ENCODE results near the gene LGR6. TPM values are rescaled to one million over a fixed set of nuclear protein-coding genes. Genes with fewer than 3 reads are reported as not detected.

Gene LGR6
- total and polyA plus RNA-seq, 2 experiments from 2014 or later = 0.80 to 1.5 TPM

DNA sequence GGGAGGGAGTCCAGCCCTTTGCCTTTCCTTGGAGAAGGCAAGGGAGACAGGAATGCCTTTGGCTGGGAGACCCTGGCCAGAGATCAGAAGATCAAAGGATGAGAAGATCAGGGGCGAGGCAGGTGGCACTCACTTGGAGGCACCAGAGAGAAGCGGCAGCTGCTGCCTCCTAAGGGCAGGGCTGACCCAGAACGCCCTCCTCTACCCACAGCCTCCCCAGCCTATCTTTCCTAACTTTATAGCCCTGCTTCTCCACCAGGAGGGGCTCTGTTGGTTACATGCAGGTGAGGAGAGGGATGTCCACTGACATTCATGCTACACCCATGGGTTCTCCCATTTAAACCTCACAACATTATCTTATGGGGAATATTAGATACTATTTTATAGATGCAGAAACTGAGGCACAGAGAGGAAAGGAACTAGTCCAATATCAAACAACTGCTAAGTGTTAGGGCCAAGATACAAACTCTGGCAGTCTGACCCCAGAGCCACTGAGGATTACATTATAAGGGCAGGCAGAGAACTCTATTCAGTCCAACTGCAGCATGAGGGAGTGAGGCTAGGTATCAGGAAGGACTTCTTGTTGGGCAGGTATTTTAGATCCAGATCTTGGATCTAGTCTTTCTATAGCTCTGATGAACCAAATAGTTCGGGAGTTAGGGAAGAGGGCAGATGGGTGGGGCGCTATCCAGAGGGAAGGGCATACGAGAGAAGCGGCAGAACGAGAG is 19.9 kb downstream of the LGR6 start:
- H3K27ac ChIP-seq = no peak overlapping the region
- H3K9me2 ChIP-seq (replicated peaks; ENCODE audit: insufficient read depth) = no peaks in the 10 kb centered on the region
- TF ChIP-seq, protein P1, sequence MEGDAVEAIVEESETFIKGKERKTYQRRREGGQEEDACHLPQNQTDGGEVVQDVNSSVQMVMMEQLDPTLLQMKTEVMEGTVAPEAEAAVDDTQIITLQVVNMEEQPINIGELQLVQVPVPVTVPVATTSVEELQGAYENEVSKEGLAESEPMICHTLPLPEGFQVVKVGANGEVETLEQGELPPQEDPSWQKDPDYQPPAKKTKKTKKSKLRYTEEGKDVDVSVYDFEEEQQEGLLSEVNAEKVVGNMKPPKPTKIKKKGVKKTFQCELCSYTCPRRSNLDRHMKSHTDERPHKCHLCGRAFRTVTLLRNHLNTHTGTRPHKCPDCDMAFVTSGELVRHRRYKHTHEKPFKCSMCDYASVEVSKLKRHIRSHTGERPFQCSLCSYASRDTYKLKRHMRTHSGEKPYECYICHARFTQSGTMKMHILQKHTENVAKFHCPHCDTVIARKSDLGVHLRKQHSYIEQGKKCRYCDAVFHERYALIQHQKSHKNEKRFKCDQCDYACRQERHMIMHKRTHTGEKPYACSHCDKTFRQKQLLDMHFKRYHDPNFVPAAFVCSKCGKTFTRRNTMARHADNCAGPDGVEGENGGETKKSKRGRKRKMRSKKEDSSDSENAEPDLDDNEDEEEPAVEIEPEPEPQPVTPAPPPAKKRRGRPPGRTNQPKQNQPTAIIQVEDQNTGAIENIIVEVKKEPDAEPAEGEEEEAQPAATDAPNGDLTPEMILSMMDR (IDR thresholded peaks at IDR 0.05; ENCODE audit: poor library complexity) = peak; percentile 34
- no peak for TF ChIP-seq EZH2 (IDR thresholded peaks at IDR 0.05; ENCODE audit: borderline replicate concordance)
- no peaks in the 10 kb centered on the region for H3K79me2 ChIP-seq
- no peaks in the 10 kb centered on the region for H4K20me1 ChIP-seq (ENCODE audit: insufficient read depth, poor library complexity, severe bottlenecking)
- H2AFZ ChIP-seq = peak overlapping the region; percentile 52
- peaks cover 32% of the 10 kb centered on the region for H3K27me3 ChIP-seq
- no peaks in the 10 kb centered on the region for H3K36me3 ChIP-seq (replicated peaks; ENCODE audit: insufficient read depth, low read depth)
- no peak overlapping the region for H3K4me3 ChIP-seq
- DNase-seq (ENCODE audit: low spot score) = no peak
- peak overlapping the region; percentile 94 for H3K4me2 ChIP-seq
- no peaks in the 10 kb centered on the region for H3K9me3 ChIP-seq (ENCODE audit: low read depth)
- 30% methylated on average over 8 of the region's 8 CpGs for WGBS (ENCODE audit: low lambda C conversion rate, missing lambda C conversion rate)
- no peaks in the 10 kb centered on the region for H3K4me1 ChIP-seq (ENCODE audit: insufficient read depth)

DNA sequence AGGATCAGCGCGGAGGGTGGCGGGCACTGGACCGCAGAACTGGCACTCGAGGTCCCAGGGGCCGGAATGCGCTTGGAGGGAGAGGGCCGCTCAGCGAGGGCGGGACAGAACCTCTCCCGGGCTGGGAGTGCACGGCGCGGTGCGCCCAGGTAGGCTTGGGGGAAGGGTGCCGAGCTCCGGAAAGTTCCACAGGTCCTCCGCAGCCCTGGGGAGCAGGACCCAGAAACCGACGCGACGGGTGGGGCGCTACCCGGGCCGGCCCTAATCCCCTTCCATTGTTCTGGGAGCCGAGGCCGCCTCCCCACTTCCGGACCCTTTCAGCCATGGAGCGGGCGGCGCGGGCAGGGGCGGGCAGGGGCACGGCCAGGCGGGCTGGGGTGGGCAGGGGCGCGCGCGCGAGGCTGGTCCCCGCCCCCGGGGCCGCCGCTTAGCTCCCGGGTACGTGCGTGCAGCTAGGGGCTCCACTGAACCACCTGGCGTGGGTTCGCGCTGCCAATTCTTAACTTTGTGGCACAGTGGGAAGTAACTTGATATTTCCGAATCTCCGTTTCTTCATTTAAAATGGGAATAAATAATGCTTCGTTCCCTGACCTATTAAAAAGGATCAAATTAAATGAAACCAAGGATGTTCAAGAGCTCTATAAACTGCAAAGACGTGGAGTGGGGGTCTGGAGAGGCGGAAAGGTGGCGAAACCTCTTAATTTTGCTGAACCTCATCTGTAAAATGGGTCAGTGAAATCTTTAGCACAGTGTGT is 20.7 kb downstream of the LGR6 start:
- H3K79me2 ChIP-seq = no peaks in the 10 kb centered on the region
- H3K9me2 ChIP-seq (replicated peaks; ENCODE audit: insufficient read depth) = no peaks in the 10 kb centered on the region
- 6% methylated on average over 47 of the region's 56 CpGs for WGBS (ENCODE audit: low lambda C conversion rate, missing lambda C conversion rate)
- H4K20me1 ChIP-seq (ENCODE audit: insufficient read depth, poor library complexity, severe bottlenecking) = no peaks in the 10 kb centered on the region
- peaks cover 32% of the 10 kb centered on the region for H3K27me3 ChIP-seq
- no peaks in the 10 kb centered on the region for H3K9me3 ChIP-seq (ENCODE audit: low read depth)
- H2AFZ ChIP-seq = peak overlapping the region; percentile 52
- DNase-seq (ENCODE audit: low spot score) = peak; percentile 40
- H3K4me2 ChIP-seq = peak overlapping the region; percentile 94
- TF ChIP-seq EZH2 (IDR thresholded peaks at IDR 0.05; ENCODE audit: borderline replicate concordance) = no peak
- TF ChIP-seq, protein P1 (IDR thresholded peaks at IDR 0.05; ENCODE audit: poor library complexity) = no peak
- TF ChIP-seq EZH2phosphoT487 (IDR thresholded peaks at IDR 0.05; ENCODE audit: low read depth, severe bottlenecking, unreplicated experiment) = no peak
- H3K27ac ChIP-seq = no peak overlapping the region
- H3K4me3 ChIP-seq = peak overlapping the region; percentile 29
- no peaks in the 10 kb centered on the region for H3K4me1 ChIP-seq (ENCODE audit: insufficient read depth)
- no peaks in the 10 kb centered on the region for H3K36me3 ChIP-seq (replicated peaks; ENCODE audit: insufficient read depth, low read depth)

DNA sequence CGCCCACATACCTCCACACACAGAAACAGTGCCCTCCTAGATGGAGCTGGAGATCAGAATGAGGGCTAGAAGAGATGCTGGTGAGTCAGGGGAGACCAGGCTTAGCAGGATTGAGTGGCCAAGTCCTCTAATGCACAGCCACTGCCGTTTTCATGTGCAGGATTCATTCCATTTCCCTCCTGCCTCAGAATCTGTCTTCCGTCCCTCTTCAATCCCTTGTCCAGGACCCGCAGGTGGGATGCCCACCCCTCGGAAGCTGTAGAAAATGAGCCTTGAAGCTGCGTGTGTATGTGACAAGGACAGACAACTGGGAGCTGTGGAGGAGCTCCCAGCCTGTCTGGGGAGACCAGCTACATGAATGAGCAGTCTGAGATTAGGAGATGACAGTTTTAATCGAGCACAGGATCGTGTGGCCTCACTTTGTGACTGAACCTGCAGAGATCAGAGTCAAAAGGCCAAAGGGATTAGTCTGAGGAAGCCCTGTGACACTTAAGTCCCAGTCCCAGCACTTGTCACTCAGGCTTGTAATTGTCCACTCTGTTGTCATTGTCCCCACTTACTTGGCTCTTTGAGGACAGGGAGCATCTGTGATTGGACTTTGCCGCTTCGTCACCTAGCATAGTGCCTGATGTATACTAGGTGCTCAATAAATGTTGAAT is 22.0 kb downstream of the LGR6 start:
- H3K79me2 ChIP-seq = no peaks in the 10 kb centered on the region
- H3K4me3 ChIP-seq = no peak overlapping the region
- no peak overlapping the region for H3K27ac ChIP-seq
- peaks cover 32% of the 10 kb centered on the region for H3K27me3 ChIP-seq
- H3K4me2 ChIP-seq = no peak overlapping the region
- TF ChIP-seq EZH2 (IDR thresholded peaks at IDR 0.05; ENCODE audit: borderline replicate concordance) = no peak
- TF ChIP-seq EZH2phosphoT487 (IDR thresholded peaks at IDR 0.05; ENCODE audit: low read depth, severe bottlenecking, unreplicated experiment) = no peak
- TF ChIP-seq, protein P1 (IDR thresholded peaks at IDR 0.05; ENCODE audit: poor library complexity) = no peak
- no peak for DNase-seq (ENCODE audit: low spot score)
- no peaks in the 10 kb centered on the region for H3K9me3 ChIP-seq (ENCODE audit: low read depth)
- 81% methylated on average over 10 of the region's 10 CpGs for WGBS (ENCODE audit: low lambda C conversion rate, missing lambda C conversion rate)
- no peaks in the 10 kb centered on the region for H3K9me2 ChIP-seq (replicated peaks; ENCODE audit: insufficient read depth)
- H2AFZ ChIP-seq = no peak overlapping the region
- H4K20me1 ChIP-seq (ENCODE audit: insufficient read depth, poor library complexity, severe bottlenecking) = no peaks in the 10 kb centered on the region
- no peaks in the 10 kb centered on the region for H3K36me3 ChIP-seq (replicated peaks; ENCODE audit: insufficient read depth, low read depth)
- H3K4me1 ChIP-seq (ENCODE audit: insufficient read depth) = no peaks in the 10 kb centered on the region

Measured in hepatocyte (in vitro differentiated cells).